ENCODE results near the gene HFE.

- TF ChIP-seq POLR2AphosphoS5 (IDR thresholded peaks at IDR 0.05; ENCODE audit: low read depth, low read length): no peak
- no peak for TF ChIP-seq POLR2A (IDR thresholded peaks at IDR 0.05; ENCODE audit: low read depth, low read length)
- TF ChIP-seq TAF1 (IDR thresholded peaks at IDR 0.05; ENCODE audit: borderline replicate concordance, low read depth, low read length): no peak
Measured at GRCh38 chr6:26105842-26106241, 18.6 kb downstream of the HFE start.

All from GM12892 (cell line).